CMK (cell line): ENCODE measurements around the gene SHROOM3.
"Not testable (repeated sequence)": the region's sequence is repeated elsewhere in the genome, so short reads cannot be mapped to it uniquely, and the experiment has no call there.

Source experiments
- DNase-seq: peaks from one replicate; pipeline ENCODE4 v3.0.0-alpha.2; 2010; ENCODE audit warnings: low read depth

SHROOM3 gene

GRCh38 chr4:76723924-76724323 lies 288.9 kb downstream of the SHROOM3 start:
- DNase-seq = no peak

GRCh38 chr4:76725039-76725438 lies 290.0 kb downstream of the SHROOM3 start:
- DNase-seq = no peak

GRCh38 chr4:76726176-76726575 lies 291.1 kb downstream of the SHROOM3 start:
- no peak for DNase-seq

GRCh38 chr4:76726631-76727030 lies 291.6 kb downstream of the SHROOM3 start:
- DNase-seq = no peak

GRCh38 chr4:76727934-76728333 lies 292.9 kb downstream of the SHROOM3 start:
- not testable (repeated sequence) for DNase-seq

GRCh38 chr4:76729460-76729859 lies 294.4 kb downstream of the SHROOM3 start:
- DNase-seq = no peak

GRCh38 chr4:76729980-76730379 lies 295.0 kb downstream of the SHROOM3 start:
- no peak for DNase-seq

- no peak for DNase-seq
Observed at GRCh38 chr4:76732246-76732645, 297.2 kb downstream of the SHROOM3 start.

- no peak for DNase-seq
Observed at GRCh38 chr4:76733068-76733771, 298.2 kb downstream of the SHROOM3 start.

- DNase-seq = no peak
Observed at GRCh38 chr4:76736414-76736813, 301.4 kb downstream of the SHROOM3 start.

GRCh38 chr4:76737180-76737579 lies 302.2 kb downstream of the SHROOM3 start:
- DNase-seq = no peak

- DNase-seq = no peak
Observed at GRCh38 chr4:76737771-76738085, 302.7 kb downstream of the SHROOM3 start.

- DNase-seq = no peak
Observed at GRCh38 chr4:76738086-76738931, 303.3 kb downstream of the SHROOM3 start.

GRCh38 chr4:76740192-76740591 lies 305.2 kb downstream of the SHROOM3 start:
- DNase-seq = no peak

- DNase-seq = no peak
Observed at GRCh38 chr4:76740866-76741662, 306.0 kb downstream of the SHROOM3 start.

- DNase-seq = no peak
Observed at GRCh38 chr4:76741663-76742020, 306.6 kb downstream of the SHROOM3 start.

GRCh38 chr4:76744241-76744921 lies 309.4 kb downstream of the SHROOM3 start:
- DNase-seq = no peak

- no peak for DNase-seq
Observed at GRCh38 chr4:76745240-76745639, 310.2 kb downstream of the SHROOM3 start.

- no peak for DNase-seq
Observed at GRCh38 chr4:76747563-76747962, 312.5 kb downstream of the SHROOM3 start.

- no peak for DNase-seq
Observed at GRCh38 chr4:76748649-76749048, 313.6 kb downstream of the SHROOM3 start.

GRCh38 chr4:76749355-76749754 lies 314.3 kb downstream of the SHROOM3 start:
- DNase-seq = no peak

GRCh38 chr4:76750716-76751115 lies 315.7 kb downstream of the SHROOM3 start:
- DNase-seq = no peak
